Neural cell (in vitro differentiated cells): ENCODE data around the gene CARS2. TPM values are rescaled to one million over a fixed set of nuclear protein-coding genes. Genes with fewer than 3 reads are reported as not detected.

ENCODE experiments used
- H2AFZ ChIP-seq: fragments of 200-600, 300-800 bp; sonication (generic), shearing (Covaris generic); 2 replicates; pipeline ENCODE4 v1.6.0; 2014; ENCODE audit warnings: low read depth, mild to moderate bottlenecking, antibody characterized with exemption, low read length, moderate library complexity
- H3F3A ChIP-seq: fragments of 200-600 bp; shearing (Covaris generic); 2 replicates; pipeline ENCODE4 v1.6.1; 2016; ENCODE audit warnings: mild to moderate bottlenecking, moderate library complexity, mixed read lengths, antibody characterized with exemption, low read length; ENCODE audit not compliant: insufficient read depth, poor library complexity, severe bottlenecking
- H3K27ac ChIP-seq: fragments of 200-600, 300-800 bp; sonication (generic), shearing (Covaris generic); 2 replicates; pipeline ENCODE4 v1.5.1; 2014; ENCODE audit warnings: mild to moderate bottlenecking, low read length, moderate library complexity
- H3K27me3 ChIP-seq: fragments of 300-800, 200-600 bp; sonication (generic), shearing (Covaris generic); 2 replicates; pipeline ENCODE4 v1.6.0; 2014; ENCODE audit warnings: mild to moderate bottlenecking, low read depth, low read length, moderate library complexity; ENCODE audit not compliant: insufficient read depth
- H3K36me3 ChIP-seq: fragments of 300-800, 200-600 bp; sonication (generic), shearing (Covaris generic); 2 replicates; pipeline ENCODE4 v1.5.1; 2014; ENCODE audit warnings: mild to moderate bottlenecking, antibody characterized with exemption, low read length, moderate library complexity; ENCODE audit not compliant: insufficient read depth
- H3K4me2 ChIP-seq: fragments of 300-800, 200-600 bp; sonication (generic), shearing (Covaris generic); 2 replicates; pipeline ENCODE4 v1.6.0; 2014; ENCODE audit warnings: mild to moderate bottlenecking, low read length
- H3K4me3 ChIP-seq: fragments of 300-800, 200-600 bp; sonication (generic), shearing (Covaris generic); 2 replicates; pipeline ENCODE4 v1.5.1; 2014; ENCODE audit warnings: mild to moderate bottlenecking, low read length, moderate library complexity
- H3K79me2 ChIP-seq: fragments of 200-600 bp; shearing (Covaris generic); replicated peaks from 2 replicates; pipeline ENCODE4 v1.6.0; 2014; ENCODE audit warnings: mild to moderate bottlenecking, low read length, moderate library complexity; ENCODE audit not compliant: insufficient read depth
- H3K9ac ChIP-seq: fragments of 300-800, 200-600 bp; sonication (generic), shearing (Covaris generic); 2 replicates; pipeline ENCODE4 v1.6.1; 2016; ENCODE audit warnings: mild to moderate bottlenecking, low read length, mixed read lengths
- H3K9me2 ChIP-seq: fragments of 200-600 bp; shearing (Covaris generic); 2 replicates; pipeline ENCODE4 v1.6.1; 2016; ENCODE audit warnings: mild to moderate bottlenecking, low read length, mixed read lengths; ENCODE audit not compliant: insufficient read depth
- H3K9me3 ChIP-seq: fragments of 200-600, 300-800 bp; sonication (generic), shearing (Covaris generic); 2 replicates; pipeline ENCODE4 v1.6.1; 2016; ENCODE audit warnings: mild to moderate bottlenecking, mixed run types, low read length, moderate library complexity, mixed read lengths
- H4K20me1 ChIP-seq: fragments of 200-600 bp; shearing (Covaris generic); 2 replicates; pipeline ENCODE4 v1.6.1; 2016; ENCODE audit warnings: mild to moderate bottlenecking, mixed run types; ENCODE audit not compliant: insufficient read depth
- EP300 ChIP-seq: fragments of 450-650 bp; conservative IDR thresholded peaks from 2 replicates; pipeline ENCODE4 v1.6.1; 2014; ENCODE audit warnings: antibody characterized with exemption, mild to moderate bottlenecking, moderate library complexity; ENCODE audit not compliant: poor library complexity, severe bottlenecking
- EZH2 ChIP-seq: fragments of 200-600, 300-800 bp; shearing (Covaris generic), sonication (generic); IDR thresholded peaks from 2 replicates; pipeline ENCODE4 v1.6.1; 2014; ENCODE audit warnings: antibody characterized with exemption, low read length, borderline replicate concordance, mild to moderate bottlenecking; ENCODE audit not compliant: insufficient read depth, poor library complexity, severe bottlenecking
- MXI1 ChIP-seq: fragments of 450-650 bp; conservative IDR thresholded peaks from 2 replicates; pipeline ENCODE4 v1.6.1; 2014; ENCODE audit warnings: antibody characterized with exemption, mild to moderate bottlenecking; ENCODE audit not compliant: poor library complexity, severe bottlenecking
- POLR2AphosphoS5 ChIP-seq: IDR thresholded peaks from 2 replicates; pipeline ENCODE4 v1.6.1; 2012
- RAD21 ChIP-seq: fragments of 450-650 bp; conservative IDR thresholded peaks from 2 replicates; pipeline ENCODE4 v1.6.1; 2014; ENCODE audit warnings: antibody characterized with exemption, mild to moderate bottlenecking, moderate library complexity
- SMC3 ChIP-seq: fragments of 450-650 bp; conservative IDR thresholded peaks from 2 replicates; pipeline ENCODE4 v1.6.1; 2014; ENCODE audit warnings: antibody characterized with exemption, mild to moderate bottlenecking, moderate library complexity; ENCODE audit not compliant: poor library complexity
- TAF1 ChIP-seq: IDR thresholded peaks from 2 replicates; pipeline ENCODE4 v1.6.1; 2012; ENCODE audit warnings: low read depth
- polyA plus RNA-seq: library from polyadenylated mRNA; depleted of rRNA; stranded (reverse); fragments of >200 nt; gene quantifications from 2 replicates; pipeline ENCODE4 v1.2.3, GENCODE V29; 2014
- TF ChIP-seq, protein P1 (sequence below): fragments of 450-650 bp; IDR thresholded peaks from 2 replicates; pipeline ENCODE4 v1.5.1; 2014; ENCODE audit warnings: antibody characterized with exemption, mild to moderate bottlenecking, moderate library complexity; ENCODE audit not compliant: poor library complexity, severe bottlenecking
- TF ChIP-seq, protein P2 (sequence below): IDR thresholded peaks from 2 replicates; pipeline ENCODE4 v1.6.1; 2012; ENCODE audit warnings: borderline replicate concordance

The CARS2 gene
- polyA plus RNA-seq, 1 donor from 2014 or later = 92.2 TPM

DNA sequence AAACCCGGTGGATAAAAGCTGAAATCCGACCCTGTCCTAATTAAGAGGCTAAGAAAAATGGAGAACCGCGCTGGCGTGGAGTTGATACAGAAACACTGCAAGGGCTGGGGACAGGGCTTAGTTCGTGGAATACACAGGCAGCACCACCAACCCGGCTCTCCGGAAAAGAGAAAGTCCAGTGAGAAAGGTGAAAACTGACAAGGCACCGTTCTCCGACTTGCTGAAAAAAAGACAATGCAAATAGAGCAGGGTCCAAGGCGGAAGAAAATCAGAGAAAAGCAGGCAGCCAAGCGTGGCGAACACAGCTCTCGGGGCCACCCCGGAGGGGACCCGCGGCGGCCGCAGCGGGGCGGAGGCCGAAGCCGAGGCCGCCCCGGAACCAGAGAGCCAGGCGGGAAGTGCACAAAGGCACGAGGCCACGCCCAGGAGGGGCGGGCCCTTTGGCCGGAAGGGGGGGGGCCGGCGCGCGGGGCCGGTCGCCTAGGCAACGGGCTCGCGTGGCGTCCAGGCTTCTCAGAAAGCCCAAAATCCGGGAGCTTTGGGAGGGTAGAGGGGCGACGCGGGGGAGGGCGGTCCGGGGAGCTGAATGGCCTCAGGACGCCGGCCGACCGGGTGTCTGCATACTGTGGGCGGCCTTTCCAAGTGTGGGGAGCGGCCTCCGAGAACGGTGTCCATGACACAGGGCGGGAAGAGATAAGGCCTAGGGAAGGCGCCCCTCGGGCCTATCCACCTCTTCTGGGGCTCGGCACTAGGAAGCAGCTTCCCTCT, 6.3 kb upstream of the CARS2 start:
- no peaks in the 10 kb centered on the region for H3K27me3 ChIP-seq
- peak overlapping the region; percentile 100 for H3K9ac ChIP-seq
- peak overlapping the region; percentile 67 for H2AFZ ChIP-seq
- peak overlapping the region; percentile 89 for H3K4me2 ChIP-seq
- no peaks in the 10 kb centered on the region for H3K36me3 ChIP-seq
- peaks cover 6% of the 10 kb centered on the region for H3F3A ChIP-seq
- peaks cover 3% of the 10 kb centered on the region for H4K20me1 ChIP-seq
- no peaks in the 10 kb centered on the region for H3K9me2 ChIP-seq
- TF ChIP-seq MXI1 = peak; percentile 80
- peak; percentile 37 for TF ChIP-seq EP300
- no peak for TF ChIP-seq SMC3
- peak; percentile 80 for TF ChIP-seq POLR2AphosphoS5
- H3K9me3 ChIP-seq = no peaks in the 10 kb centered on the region
- H3K27ac ChIP-seq = peak overlapping the region; percentile 100
- peak overlapping the region; percentile 93 for H3K4me3 ChIP-seq
- peaks cover 32% of the 10 kb centered on the region for H3K79me2 ChIP-seq

DNA sequence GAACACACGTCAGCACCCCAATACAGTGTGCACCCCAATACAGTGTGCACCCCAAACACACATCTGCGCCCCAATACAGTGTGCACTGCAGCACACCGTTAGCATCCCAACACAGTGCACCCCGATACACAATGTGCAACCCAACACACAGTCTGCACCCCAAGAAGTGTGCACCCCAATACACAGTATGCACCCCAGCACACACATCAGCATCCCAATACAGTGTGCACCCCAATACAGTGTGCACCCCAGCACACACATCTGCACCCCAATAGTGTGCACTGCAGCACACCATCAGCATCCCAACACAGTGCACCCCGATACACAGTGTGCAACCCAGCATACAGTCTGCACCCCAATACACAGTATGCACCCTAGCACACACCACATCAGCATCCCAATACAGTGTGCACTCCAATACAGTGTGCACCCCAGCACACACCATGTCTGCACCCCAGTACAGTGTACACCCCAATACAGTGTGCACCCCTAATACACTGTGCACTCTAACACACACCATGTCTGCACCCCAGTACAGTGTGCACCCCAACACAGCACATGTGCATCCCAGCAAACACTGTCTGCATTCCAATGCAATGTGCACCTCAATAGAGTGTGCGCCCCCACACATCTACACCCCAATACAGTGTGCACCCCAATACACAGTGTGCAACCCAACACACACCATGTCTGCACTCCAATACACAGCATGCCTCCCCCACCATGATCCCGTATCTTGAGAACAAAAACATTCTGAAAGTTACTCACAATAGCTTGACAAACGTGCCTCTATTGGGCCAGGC, 855 bp upstream of the CARS2 start:
- Histone ChIP-seq H3F3A (no peaks in the 10 kb centered on the region), H3K79me2 (peaks cover 28% of the 10 kb centered on the region), H3K9ac (peak overlapping the region; percentile 79), H2AFZ (no peak overlapping the region), H3K9me3 (no peaks in the 10 kb centered on the region), H3K4me3 (peak overlapping the region; percentile 85), H3K4me2 (peak overlapping the region; percentile 22), H3K27ac (peak overlapping the region; percentile 75), H3K9me2 (no peaks in the 10 kb centered on the region), H4K20me1 (no peaks in the 10 kb centered on the region), H3K36me3 (no peaks in the 10 kb centered on the region), H3K27me3 (no peaks in the 10 kb centered on the region)
- no peak for TF ChIP-seq RAD21
- TF ChIP-seq TAF1 = no peak
- TF ChIP-seq SMC3 = no peak
- no peak for TF ChIP-seq MXI1
- no peak for TF ChIP-seq EP300
- no peak for TF ChIP-seq POLR2AphosphoS5
- TF ChIP-seq, protein P1, sequence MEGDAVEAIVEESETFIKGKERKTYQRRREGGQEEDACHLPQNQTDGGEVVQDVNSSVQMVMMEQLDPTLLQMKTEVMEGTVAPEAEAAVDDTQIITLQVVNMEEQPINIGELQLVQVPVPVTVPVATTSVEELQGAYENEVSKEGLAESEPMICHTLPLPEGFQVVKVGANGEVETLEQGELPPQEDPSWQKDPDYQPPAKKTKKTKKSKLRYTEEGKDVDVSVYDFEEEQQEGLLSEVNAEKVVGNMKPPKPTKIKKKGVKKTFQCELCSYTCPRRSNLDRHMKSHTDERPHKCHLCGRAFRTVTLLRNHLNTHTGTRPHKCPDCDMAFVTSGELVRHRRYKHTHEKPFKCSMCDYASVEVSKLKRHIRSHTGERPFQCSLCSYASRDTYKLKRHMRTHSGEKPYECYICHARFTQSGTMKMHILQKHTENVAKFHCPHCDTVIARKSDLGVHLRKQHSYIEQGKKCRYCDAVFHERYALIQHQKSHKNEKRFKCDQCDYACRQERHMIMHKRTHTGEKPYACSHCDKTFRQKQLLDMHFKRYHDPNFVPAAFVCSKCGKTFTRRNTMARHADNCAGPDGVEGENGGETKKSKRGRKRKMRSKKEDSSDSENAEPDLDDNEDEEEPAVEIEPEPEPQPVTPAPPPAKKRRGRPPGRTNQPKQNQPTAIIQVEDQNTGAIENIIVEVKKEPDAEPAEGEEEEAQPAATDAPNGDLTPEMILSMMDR = no peak
- no peak for TF ChIP-seq EZH2
- TF ChIP-seq, protein P2, sequence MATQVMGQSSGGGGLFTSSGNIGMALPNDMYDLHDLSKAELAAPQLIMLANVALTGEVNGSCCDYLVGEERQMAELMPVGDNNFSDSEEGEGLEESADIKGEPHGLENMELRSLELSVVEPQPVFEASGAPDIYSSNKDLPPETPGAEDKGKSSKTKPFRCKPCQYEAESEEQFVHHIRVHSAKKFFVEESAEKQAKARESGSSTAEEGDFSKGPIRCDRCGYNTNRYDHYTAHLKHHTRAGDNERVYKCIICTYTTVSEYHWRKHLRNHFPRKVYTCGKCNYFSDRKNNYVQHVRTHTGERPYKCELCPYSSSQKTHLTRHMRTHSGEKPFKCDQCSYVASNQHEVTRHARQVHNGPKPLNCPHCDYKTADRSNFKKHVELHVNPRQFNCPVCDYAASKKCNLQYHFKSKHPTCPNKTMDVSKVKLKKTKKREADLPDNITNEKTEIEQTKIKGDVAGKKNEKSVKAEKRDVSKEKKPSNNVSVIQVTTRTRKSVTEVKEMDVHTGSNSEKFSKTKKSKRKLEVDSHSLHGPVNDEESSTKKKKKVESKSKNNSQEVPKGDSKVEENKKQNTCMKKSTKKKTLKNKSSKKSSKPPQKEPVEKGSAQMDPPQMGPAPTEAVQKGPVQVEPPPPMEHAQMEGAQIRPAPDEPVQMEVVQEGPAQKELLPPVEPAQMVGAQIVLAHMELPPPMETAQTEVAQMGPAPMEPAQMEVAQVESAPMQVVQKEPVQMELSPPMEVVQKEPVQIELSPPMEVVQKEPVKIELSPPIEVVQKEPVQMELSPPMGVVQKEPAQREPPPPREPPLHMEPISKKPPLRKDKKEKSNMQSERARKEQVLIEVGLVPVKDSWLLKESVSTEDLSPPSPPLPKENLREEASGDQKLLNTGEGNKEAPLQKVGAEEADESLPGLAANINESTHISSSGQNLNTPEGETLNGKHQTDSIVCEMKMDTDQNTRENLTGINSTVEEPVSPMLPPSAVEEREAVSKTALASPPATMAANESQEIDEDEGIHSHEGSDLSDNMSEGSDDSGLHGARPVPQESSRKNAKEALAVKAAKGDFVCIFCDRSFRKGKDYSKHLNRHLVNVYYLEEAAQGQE = no peak
